ENCODE measurements around the gene JARID2. TPM values are rescaled to one million over a fixed set of nuclear protein-coding genes. Genes with fewer than 3 reads are reported as not detected.

The JARID2 gene
- polyA plus RNA-seq, 1 of the 3 experiments (the other 2 are of a cell fraction) = 3.4 TPM

DNA sequence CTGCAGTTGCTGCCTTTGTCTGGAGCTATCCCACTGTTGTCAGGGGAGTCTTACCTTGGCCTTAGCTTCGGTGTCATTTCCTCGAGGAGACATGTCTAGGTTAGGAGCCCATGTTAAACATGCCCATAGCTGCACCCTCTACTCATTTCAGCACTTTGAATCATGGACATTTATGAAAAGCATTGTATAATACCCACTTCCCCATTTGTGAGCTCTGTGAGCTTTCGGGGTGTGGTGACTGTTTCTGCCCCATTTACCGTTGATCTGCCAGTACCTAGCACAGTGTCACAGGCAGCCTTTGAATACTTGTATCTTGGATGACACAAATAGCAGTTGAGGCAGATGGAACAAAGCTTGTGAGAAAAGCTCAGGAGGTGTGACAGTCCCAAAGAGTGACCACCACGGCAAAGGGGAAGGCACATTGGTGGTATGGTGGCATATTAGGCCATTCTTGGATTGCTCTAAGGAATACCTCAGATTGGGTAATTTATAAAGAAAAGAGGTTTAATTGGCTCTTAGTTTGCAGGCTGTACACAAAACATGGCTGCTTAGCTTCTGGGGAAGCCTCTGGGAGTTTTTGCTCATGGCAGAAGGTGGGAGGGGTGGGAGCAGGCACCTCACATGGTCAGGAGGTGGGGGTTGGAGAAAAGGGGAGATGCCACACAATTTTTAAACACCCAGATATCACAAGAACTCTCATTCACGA is 42.0 kb downstream of the JARID2 start:
- TF ChIP-seq RXRA (IDR thresholded peaks at IDR 0.05; ENCODE audit: borderline replicate concordance, low read depth) (no peak), FOXM1 (IDR thresholded peaks at IDR 0.05; ENCODE audit: low read depth) (no peak), JUND (IDR thresholded peaks at IDR 0.05) (no peak), YY1 (IDR thresholded peaks at IDR 0.05; ENCODE audit: low read depth) (no peak), GATA2 (CRISPR knock-in tag; IDR thresholded peaks at IDR 0.05) (no peak), RAD21 (IDR thresholded peaks at IDR 0.05; ENCODE audit: low read length) (no peak), EZH2phosphoT487 (IDR thresholded peaks at IDR 0.05; ENCODE audit: borderline replicate concordance, low read depth) (no peak), ELF1 (IDR thresholded peaks at IDR 0.05) (no peak), CHD2 (IDR thresholded peaks at IDR 0.05; ENCODE audit: low read length, partially characterized antibody) (no peak), FOXJ3 (CRISPR knock-in tag; IDR thresholded peaks at IDR 0.05) (no peak), TAF1 (IDR thresholded peaks at IDR 0.05; ENCODE audit: borderline replicate concordance, low read depth, low read length) (no peak)
- TF ChIP-seq, protein P1, sequence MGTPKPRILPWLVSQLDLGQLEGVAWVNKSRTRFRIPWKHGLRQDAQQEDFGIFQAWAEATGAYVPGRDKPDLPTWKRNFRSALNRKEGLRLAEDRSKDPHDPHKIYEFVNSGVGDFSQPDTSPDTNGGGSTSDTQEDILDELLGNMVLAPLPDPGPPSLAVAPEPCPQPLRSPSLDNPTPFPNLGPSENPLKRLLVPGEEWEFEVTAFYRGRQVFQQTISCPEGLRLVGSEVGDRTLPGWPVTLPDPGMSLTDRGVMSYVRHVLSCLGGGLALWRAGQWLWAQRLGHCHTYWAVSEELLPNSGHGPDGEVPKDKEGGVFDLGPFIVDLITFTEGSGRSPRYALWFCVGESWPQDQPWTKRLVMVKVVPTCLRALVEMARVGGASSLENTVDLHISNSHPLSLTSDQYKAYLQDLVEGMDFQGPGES (IDR thresholded peaks at IDR 0.05; ENCODE audit: low read depth, low read length) = no peak
- TF ChIP-seq, protein P2, sequence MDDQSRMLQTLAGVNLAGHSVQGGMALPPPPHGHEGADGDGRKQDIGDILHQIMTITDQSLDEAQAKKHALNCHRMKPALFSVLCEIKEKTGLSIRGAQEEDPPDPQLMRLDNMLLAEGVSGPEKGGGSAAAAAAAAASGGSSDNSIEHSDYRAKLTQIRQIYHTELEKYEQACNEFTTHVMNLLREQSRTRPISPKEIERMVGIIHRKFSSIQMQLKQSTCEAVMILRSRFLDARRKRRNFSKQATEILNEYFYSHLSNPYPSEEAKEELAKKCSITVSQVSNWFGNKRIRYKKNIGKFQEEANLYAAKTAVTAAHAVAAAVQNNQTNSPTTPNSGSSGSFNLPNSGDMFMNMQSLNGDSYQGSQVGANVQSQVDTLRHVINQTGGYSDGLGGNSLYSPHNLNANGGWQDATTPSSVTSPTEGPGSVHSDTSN (IDR thresholded peaks at IDR 0.05) = no peak
- TF ChIP-seq, protein P3, sequence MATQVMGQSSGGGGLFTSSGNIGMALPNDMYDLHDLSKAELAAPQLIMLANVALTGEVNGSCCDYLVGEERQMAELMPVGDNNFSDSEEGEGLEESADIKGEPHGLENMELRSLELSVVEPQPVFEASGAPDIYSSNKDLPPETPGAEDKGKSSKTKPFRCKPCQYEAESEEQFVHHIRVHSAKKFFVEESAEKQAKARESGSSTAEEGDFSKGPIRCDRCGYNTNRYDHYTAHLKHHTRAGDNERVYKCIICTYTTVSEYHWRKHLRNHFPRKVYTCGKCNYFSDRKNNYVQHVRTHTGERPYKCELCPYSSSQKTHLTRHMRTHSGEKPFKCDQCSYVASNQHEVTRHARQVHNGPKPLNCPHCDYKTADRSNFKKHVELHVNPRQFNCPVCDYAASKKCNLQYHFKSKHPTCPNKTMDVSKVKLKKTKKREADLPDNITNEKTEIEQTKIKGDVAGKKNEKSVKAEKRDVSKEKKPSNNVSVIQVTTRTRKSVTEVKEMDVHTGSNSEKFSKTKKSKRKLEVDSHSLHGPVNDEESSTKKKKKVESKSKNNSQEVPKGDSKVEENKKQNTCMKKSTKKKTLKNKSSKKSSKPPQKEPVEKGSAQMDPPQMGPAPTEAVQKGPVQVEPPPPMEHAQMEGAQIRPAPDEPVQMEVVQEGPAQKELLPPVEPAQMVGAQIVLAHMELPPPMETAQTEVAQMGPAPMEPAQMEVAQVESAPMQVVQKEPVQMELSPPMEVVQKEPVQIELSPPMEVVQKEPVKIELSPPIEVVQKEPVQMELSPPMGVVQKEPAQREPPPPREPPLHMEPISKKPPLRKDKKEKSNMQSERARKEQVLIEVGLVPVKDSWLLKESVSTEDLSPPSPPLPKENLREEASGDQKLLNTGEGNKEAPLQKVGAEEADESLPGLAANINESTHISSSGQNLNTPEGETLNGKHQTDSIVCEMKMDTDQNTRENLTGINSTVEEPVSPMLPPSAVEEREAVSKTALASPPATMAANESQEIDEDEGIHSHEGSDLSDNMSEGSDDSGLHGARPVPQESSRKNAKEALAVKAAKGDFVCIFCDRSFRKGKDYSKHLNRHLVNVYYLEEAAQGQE (IDR thresholded peaks at IDR 0.05; ENCODE audit: low read depth, low read length) = no peak
- TF ChIP-seq, protein P4, sequence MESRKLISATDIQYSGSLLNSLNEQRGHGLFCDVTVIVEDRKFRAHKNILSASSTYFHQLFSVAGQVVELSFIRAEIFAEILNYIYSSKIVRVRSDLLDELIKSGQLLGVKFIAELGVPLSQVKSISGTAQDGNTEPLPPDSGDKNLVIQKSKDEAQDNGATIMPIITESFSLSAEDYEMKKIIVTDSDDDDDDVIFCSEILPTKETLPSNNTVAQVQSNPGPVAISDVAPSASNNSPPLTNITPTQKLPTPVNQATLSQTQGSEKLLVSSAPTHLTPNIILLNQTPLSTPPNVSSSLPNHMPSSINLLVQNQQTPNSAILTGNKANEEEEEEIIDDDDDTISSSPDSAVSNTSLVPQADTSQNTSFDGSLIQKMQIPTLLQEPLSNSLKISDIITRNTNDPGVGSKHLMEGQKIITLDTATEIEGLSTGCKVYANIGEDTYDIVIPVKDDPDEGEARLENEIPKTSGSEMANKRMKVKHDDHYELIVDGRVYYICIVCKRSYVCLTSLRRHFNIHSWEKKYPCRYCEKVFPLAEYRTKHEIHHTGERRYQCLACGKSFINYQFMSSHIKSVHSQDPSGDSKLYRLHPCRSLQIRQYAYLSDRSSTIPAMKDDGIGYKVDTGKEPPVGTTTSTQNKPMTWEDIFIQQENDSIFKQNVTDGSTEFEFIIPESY (IDR thresholded peaks at IDR 0.05; ENCODE audit: borderline replicate concordance, low read depth) = no peak
- Histone ChIP-seq H3K4me3 (ENCODE audit: low read depth in 2 of 2, low read length in 1 of 2) (no peak overlapping the region), H3K36me3 (replicated peaks in 1 of 2; ENCODE audit: control insufficient read depth in 1 of 2, insufficient read depth in 2 of 2, low read length in 1 of 2) (no peaks in the 10 kb centered on the region), H3F3A (replicated peaks; ENCODE audit: insufficient read depth) (peaks cover 5% of the 10 kb centered on the region), H3K79me2 (ENCODE audit: insufficient read depth) (peaks cover 24% of the 10 kb centered on the region; the same call in 1 of the 2 replicates), H4K20me1 (ENCODE audit: insufficient read depth) (0 out of 2 replicates have a peak, but pooled peaks cover 8% of the 10 kb centered on the region), H3K27ac (ENCODE audit: low read depth in 2 of 2, low read length in 1 of 2) (no peak overlapping the region), H3K9me2 (no peaks in the 10 kb centered on the region), H3K4me1 (ENCODE audit: control insufficient read depth in 1 of 2, insufficient read depth in 2 of 2, low read depth in 1 of 2, low read length in 1 of 2) (peaks cover 0 to 6% of the 10 kb centered on the region in 2 experiments; a peak in 1 of 4 replicates), H2AFZ (ENCODE audit: low read depth) (no peak overlapping the region), H3K9me3 (no peaks in the 10 kb centered on the region), H3K4me2 (no peak overlapping the region), H3K9ac (no peak overlapping the region), H3K27me3 (ENCODE audit: insufficient read depth) (no peaks in the 10 kb centered on the region)
- CTCF ChIA-PET = interaction anchor here (0.7 to 2.2 kb wide), 3 partner anchors 11 to 28 kb away, joined by 3 to 4 read pairs (median 4); no protein-coding TSS in a partner anchor
- no peak for DNase-seq
- POLR2A ChIA-PET = no interaction called here
- WGBS (ENCODE audit: low lambda C conversion rate) = 100% methylated on average over 6 of the region's 6 CpGs

Measured in SK-N-SH (cell line).